ENCODE results near the gene MALSU1.

DNA sequence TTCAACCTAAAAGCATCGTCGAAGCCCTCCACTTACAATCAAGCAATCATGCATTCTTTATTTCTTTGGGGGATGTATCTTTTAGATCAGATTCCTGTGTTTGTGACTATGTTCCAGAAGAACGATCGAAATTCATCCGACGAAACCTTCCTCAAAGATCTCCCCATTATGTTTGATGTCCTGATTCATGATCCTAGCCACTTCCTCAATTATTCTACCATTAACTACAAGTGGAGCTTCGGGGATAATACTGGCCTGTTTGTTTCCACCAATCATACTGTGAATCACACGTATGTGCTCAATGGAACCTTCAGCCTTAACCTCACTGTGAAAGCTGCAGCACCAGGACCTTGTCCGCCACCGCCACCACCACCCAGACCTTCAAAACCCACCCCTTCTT lies 38.8 kb upstream of the MALSU1 start:
- TF ChIP-seq, protein P1, sequence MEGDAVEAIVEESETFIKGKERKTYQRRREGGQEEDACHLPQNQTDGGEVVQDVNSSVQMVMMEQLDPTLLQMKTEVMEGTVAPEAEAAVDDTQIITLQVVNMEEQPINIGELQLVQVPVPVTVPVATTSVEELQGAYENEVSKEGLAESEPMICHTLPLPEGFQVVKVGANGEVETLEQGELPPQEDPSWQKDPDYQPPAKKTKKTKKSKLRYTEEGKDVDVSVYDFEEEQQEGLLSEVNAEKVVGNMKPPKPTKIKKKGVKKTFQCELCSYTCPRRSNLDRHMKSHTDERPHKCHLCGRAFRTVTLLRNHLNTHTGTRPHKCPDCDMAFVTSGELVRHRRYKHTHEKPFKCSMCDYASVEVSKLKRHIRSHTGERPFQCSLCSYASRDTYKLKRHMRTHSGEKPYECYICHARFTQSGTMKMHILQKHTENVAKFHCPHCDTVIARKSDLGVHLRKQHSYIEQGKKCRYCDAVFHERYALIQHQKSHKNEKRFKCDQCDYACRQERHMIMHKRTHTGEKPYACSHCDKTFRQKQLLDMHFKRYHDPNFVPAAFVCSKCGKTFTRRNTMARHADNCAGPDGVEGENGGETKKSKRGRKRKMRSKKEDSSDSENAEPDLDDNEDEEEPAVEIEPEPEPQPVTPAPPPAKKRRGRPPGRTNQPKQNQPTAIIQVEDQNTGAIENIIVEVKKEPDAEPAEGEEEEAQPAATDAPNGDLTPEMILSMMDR (IDR thresholded peaks at IDR 0.05): no peak
- TF ChIP-seq PHF8 (IDR thresholded peaks at IDR 0.05; ENCODE audit: borderline replicate concordance, low read depth) (no peak), KDM5A (IDR thresholded peaks at IDR 0.05) (no peak), POLR2A (IDR thresholded peaks at IDR 0.05; ENCODE audit: low read length) (no peak), CHD2 (IDR thresholded peaks at IDR 0.05; ENCODE audit: low read length, partially characterized antibody) (no peak), MAFK (IDR thresholded peaks at IDR 0.05; ENCODE audit: partially characterized antibody) (no peak), NR3C1 (IDR thresholded peaks at IDR 0.05) (no peak), FOSL2 (IDR thresholded peaks at IDR 0.05) (no peak), FOSL2 (CRISPR knock-in tag; IDR thresholded peaks at IDR 0.05) (no peak), ZFP36 (IDR thresholded peaks at IDR 0.05; ENCODE audit: borderline replicate concordance, partially characterized antibody) (no peak), PBX3 (IDR thresholded peaks at IDR 0.05) (no peak), EP300 (IDR thresholded peaks at IDR 0.05) (no peak)
